ENCODE results near the gene PTPRT. TPM values are rescaled to one million over a fixed set of nuclear protein-coding genes. Genes with fewer than 3 reads are reported as not detected.

Gene PTPRT
- total and polyA plus RNA-seq, 4 donors = 0.14 to 2.8 (median 0.40) TPM

DNA sequence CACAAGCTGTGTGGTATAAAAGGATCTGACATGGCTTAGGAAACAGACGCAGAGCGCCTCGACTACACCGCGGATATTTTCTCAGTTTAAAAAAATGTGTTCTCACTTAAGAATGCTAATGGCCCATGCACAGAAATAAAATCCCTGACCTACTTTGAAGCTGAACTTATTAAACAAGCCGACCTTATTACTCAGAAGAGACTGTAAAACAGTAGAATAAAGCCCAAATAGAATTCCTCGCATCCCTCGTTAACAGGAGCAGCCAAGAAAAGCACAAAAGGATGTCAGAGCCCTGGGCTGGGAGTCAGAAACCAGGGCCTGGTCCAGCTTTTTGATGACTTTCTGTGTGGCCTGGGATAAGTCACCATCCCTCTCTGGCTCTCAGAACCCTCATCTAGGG lies 489.3 kb downstream of the PTPRT start:
- WGBS = 92% methylated on average over 8 of the region's 8 CpGs
- TF ChIP-seq EGR1 (IDR thresholded peaks at IDR 0.05; ENCODE audit: low read depth in 2 of 2) (no peak), HNF4A (conservative IDR thresholded peaks at IDR 0.05) (no peak)
- H3K4me1 ChIP-seq (ENCODE audit: control insufficient read depth in 4 of 4, insufficient read depth in 4 of 4, low read length in 3 of 4) = peaks cover 5 to 14% (median 9%) of the 10 kb centered on the region in 4 donors

GRCh38 chr20:42697962-42698361 lies 491.7 kb downstream of the PTPRT start:
- no peak overlapping the region for H3K4me3 ChIP-seq (ENCODE audit: low read depth in 1 of 3, low read length in 3 of 3)
- WGBS = 31% methylated on average over 3 of the region's 3 CpGs
- no peak overlapping the region for H3K9ac ChIP-seq (ENCODE audit: low read depth in 1 of 2, low read length in 2 of 2)
- peaks cover 5 to 14% (median 9%) of the 10 kb centered on the region in 4 donors for H3K4me1 ChIP-seq (ENCODE audit: control insufficient read depth in 4 of 4, insufficient read depth in 4 of 4, low read length in 3 of 4)
- TF ChIP-seq JUND (IDR thresholded peaks at IDR 0.05) (peak; percentile 47 to 64), TAF1 (conservative IDR thresholded peaks at IDR 0.05) (no peak), FOXA1 (IDR thresholded peaks at IDR 0.05) (peak; percentile 12), GABPA (IDR thresholded peaks at IDR 0.05 in 1 of 2, conservative IDR thresholded peaks at IDR 0.05 in 1 of 2) (peak in 1 of 2 donors; percentile 47), REST (IDR thresholded peaks at IDR 0.05) (no peak), EGR1 (IDR thresholded peaks at IDR 0.05; ENCODE audit: low read depth in 2 of 2) (peak; percentile 17 to 72), ATF3 (IDR thresholded peaks at IDR 0.05) (no peak), RAD21 (IDR thresholded peaks at IDR 0.05) (peak; percentile 28 to 57), CTCF (IDR thresholded peaks at IDR 0.05; ENCODE audit: low read depth, low read length, missing input control) (no peak), RXRA (IDR thresholded peaks at IDR 0.05) (peak; percentile 87 to 93), NR2F2 (IDR thresholded peaks at IDR 0.05) (peak; percentile 83), FOXA2 (IDR thresholded peaks at IDR 0.05) (peak; percentile 57), HNF4G (IDR thresholded peaks at IDR 0.05) (peak; percentile 56), YY1 (IDR thresholded peaks at IDR 0.05) (peak; percentile 70), HNF4A (conservative IDR thresholded peaks at IDR 0.05) (peak; percentile 87 to 90), SP1 (IDR thresholded peaks at IDR 0.05) (peak; percentile 87)
- TF ChIP-seq, protein P1, sequence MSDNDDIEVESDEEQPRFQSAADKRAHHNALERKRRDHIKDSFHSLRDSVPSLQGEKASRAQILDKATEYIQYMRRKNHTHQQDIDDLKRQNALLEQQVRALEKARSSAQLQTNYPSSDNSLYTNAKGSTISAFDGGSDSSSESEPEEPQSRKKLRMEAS (IDR thresholded peaks at IDR 0.05) = peak; percentile 85
- TF ChIP-seq, protein P2, sequence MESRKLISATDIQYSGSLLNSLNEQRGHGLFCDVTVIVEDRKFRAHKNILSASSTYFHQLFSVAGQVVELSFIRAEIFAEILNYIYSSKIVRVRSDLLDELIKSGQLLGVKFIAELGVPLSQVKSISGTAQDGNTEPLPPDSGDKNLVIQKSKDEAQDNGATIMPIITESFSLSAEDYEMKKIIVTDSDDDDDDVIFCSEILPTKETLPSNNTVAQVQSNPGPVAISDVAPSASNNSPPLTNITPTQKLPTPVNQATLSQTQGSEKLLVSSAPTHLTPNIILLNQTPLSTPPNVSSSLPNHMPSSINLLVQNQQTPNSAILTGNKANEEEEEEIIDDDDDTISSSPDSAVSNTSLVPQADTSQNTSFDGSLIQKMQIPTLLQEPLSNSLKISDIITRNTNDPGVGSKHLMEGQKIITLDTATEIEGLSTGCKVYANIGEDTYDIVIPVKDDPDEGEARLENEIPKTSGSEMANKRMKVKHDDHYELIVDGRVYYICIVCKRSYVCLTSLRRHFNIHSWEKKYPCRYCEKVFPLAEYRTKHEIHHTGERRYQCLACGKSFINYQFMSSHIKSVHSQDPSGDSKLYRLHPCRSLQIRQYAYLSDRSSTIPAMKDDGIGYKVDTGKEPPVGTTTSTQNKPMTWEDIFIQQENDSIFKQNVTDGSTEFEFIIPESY (IDR thresholded peaks at IDR 0.05) = no peak
- H3K27me3 ChIP-seq (ENCODE audit: control insufficient read depth in 4 of 4, insufficient read depth in 4 of 4, low read length in 3 of 4) = no peaks in the 10 kb centered on the region
- H3K9me3 ChIP-seq (ENCODE audit: control insufficient read depth in 4 of 4, low read length in 3 of 4) = peaks cover 0 to under 1% (median 0%) of the 10 kb centered on the region in 4 donors
- DNase-seq (ENCODE audit: low spot score) = no peak
- H3K27ac ChIP-seq (ENCODE audit: low read depth in 1 of 2, low read length in 2 of 2) = no peak overlapping the region
- H3K36me3 ChIP-seq (ENCODE audit: control insufficient read depth in 4 of 4, insufficient read depth in 3 of 4, low read depth in 1 of 4, low read length in 3 of 4) = no peaks in the 10 kb centered on the region

More for the DNA sequence above, 489.3 kb downstream of the PTPRT start:
- H3K27ac ChIP-seq (ENCODE audit: low read depth in 1 of 2, low read length in 2 of 2) = no peak overlapping the region
- no peak overlapping the region for H3K9ac ChIP-seq (ENCODE audit: low read depth in 1 of 2, low read length in 2 of 2)
- H3K36me3 ChIP-seq (ENCODE audit: control insufficient read depth in 4 of 4, insufficient read depth in 3 of 4, low read depth in 1 of 4, low read length in 3 of 4) = no peaks in the 10 kb centered on the region
- no peak overlapping the region for H3K4me3 ChIP-seq (ENCODE audit: low read depth in 1 of 3, low read length in 3 of 3)
- H3K9me3 ChIP-seq (ENCODE audit: control insufficient read depth in 4 of 4, low read length in 3 of 4) = no peaks in the 10 kb centered on the region
- H3K27me3 ChIP-seq (ENCODE audit: control insufficient read depth in 4 of 4, insufficient read depth in 4 of 4, low read length in 3 of 4) = no peaks in the 10 kb centered on the region
- no peak for DNase-seq (ENCODE audit: low spot score)

Data from liver (tissue), 9 donors.